ENCODE results near the gene DNAH3.
A peak's percentile ranks its signal among the peaks of the same experiment; 100 is the strongest.
"Not testable (repeated sequence)": the region's sequence is repeated elsewhere in the genome, so short reads cannot be mapped to it uniquely, and the experiment has no call there.

The DNAH3 gene

GRCh38 chr16:21120976-21121520, 29.6 kb downstream of the DNAH3 start:
- no peak for DNase-seq

- DNase-seq, result no peak
Measured at GRCh38 chr16:21117567-21117966, 33.1 kb downstream of the DNAH3 start.

GRCh38 chr16:21116148-21116693, 34.4 kb downstream of the DNAH3 start:
- DNase-seq, result no peak

GRCh38 chr16:21115551-21115950, 35.1 kb downstream of the DNAH3 start:
- DNase-seq, result not testable (repeated sequence)

GRCh38 chr16:21103941-21104860, 46.4 kb downstream of the DNAH3 start:
- no peak for DNase-seq

GRCh38 chr16:21101631-21102420, 48.8 kb downstream of the DNAH3 start:
- DNase-seq, result no peak

- peak; percentile 67 for DNase-seq
Measured at GRCh38 chr16:21100447-21100846, 50.2 kb downstream of the DNAH3 start.

- DNase-seq, result peak; percentile 28
Measured at GRCh38 chr16:21097151-21097550, 53.5 kb downstream of the DNAH3 start.

GRCh38 chr16:21094719-21095118, 55.9 kb downstream of the DNAH3 start:
- DNase-seq, result not testable (repeated sequence)

- DNase-seq, result no peak
Measured at GRCh38 chr16:21092951-21093350, 57.7 kb downstream of the DNAH3 start.

- DNase-seq, result peak; percentile 36
Measured at GRCh38 chr16:21088646-21089538, 61.8 kb downstream of the DNAH3 start.

GRCh38 chr16:21088143-21088542, 62.5 kb downstream of the DNAH3 start:
- DNase-seq, result no peak

GRCh38 chr16:21084631-21085225, 65.9 kb downstream of the DNAH3 start:
- no peak for DNase-seq

- peak; percentile 44 for DNase-seq
Measured at GRCh38 chr16:21083729-21084268, 66.8 kb downstream of the DNAH3 start.

GRCh38 chr16:21081329-21081728, 69.3 kb downstream of the DNAH3 start:
- no peak for DNase-seq

GRCh38 chr16:21078563-21078962, 72.1 kb downstream of the DNAH3 start:
- no peak for DNase-seq

- DNase-seq, result no peak
Measured at GRCh38 chr16:21076186-21076883, 74.3 kb downstream of the DNAH3 start.

- no peak for DNase-seq
Measured at GRCh38 chr16:21075252-21075651, 75.4 kb downstream of the DNAH3 start.

GRCh38 chr16:21072976-21073375, 77.7 kb downstream of the DNAH3 start:
- no peak for DNase-seq

- DNase-seq, result no peak
Measured at GRCh38 chr16:21071741-21072140, 78.9 kb downstream of the DNAH3 start.

GRCh38 chr16:21070564-21070963, 80.1 kb downstream of the DNAH3 start:
- DNase-seq, result no peak

All from NCI-H226 (cell line).